ENCODE measurements around the gene CCDC178. TPM values are rescaled to one million over a fixed set of nuclear protein-coding genes. Genes with fewer than 3 reads are reported as not detected.

CCDC178 gene
- total and polyA plus RNA-seq, 2 experiments from 2014 or later = not detected

DNA sequence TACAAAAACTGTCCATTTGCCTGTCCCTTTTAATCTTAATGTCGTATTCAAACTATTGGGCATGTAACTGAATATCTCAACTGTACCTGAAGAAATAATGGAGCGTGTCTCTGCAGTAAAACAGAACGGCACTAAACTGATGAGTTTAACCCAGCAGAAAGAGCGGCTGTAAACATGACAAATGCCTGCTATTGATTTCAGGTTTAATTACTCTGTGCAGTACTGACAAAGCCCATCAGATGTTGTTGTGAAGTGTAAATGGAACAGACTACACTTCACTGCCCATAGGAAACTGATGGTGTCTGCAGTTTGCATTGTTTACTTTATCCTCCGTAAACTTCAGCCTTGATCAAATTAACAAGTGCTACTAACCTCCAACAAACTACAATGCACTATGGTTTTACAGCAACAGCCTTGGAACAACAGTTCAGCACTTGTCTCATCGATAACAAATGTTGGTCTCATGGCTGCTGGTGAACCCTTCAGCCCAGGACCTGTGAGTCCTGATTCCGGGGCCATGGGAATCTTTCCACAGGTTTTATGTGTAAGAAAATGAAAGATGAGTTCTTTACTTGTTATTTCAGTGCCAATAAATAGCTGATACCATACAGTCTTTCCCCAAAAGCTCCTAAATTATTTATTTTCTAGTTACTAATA lies 316.5 kb downstream of the CCDC178 start:
- in situ Hi-C loops (cut with MboI) = no loop called here
- Histone ChIP-seq H3F3A (ENCODE audit: insufficient read depth) (no peaks in the 10 kb centered on the region), H3K36me3 (ENCODE audit: low read depth) (no peaks in the 10 kb centered on the region), H2AFZ (no peak overlapping the region), H3K27me3 (replicated peaks; ENCODE audit: insufficient read depth) (no peaks in the 10 kb centered on the region), H3K4me2 (ENCODE audit: unreplicated experiment) (no peak overlapping the region), H3K9ac (no peak overlapping the region), H3K4me1 (ENCODE audit: insufficient read depth) (no peaks in the 10 kb centered on the region), H3K9me2 (ENCODE audit: insufficient read depth) (no peaks in the 10 kb centered on the region), H3K9me3 (ENCODE audit: low read depth) (no peaks in the 10 kb centered on the region), H3K27ac (no peak overlapping the region), H4K20me1 (ENCODE audit: insufficient read depth) (no peaks in the 10 kb centered on the region), H3K4me3 (no peak overlapping the region), H3K79me2 (ENCODE audit: insufficient read depth) (no peaks in the 10 kb centered on the region)
- TF ChIP-seq EZH2 (IDR thresholded peaks at IDR 0.05; ENCODE audit: insufficient read depth, poor library complexity, severe bottlenecking) = no peak
- TF ChIP-seq EZH2phosphoT487 (IDR thresholded peaks at IDR 0.05; ENCODE audit: insufficient read depth, low read depth) = no peak
- 7 to 13% methylated on average over 7 of the region's 7 CpGs for WGBS, 2 experiments (ENCODE audit: low coverage in 1 of 2, low lambda C conversion rate in 2 of 2, missing lambda C conversion rate in 2 of 2)
- DNase-seq = no peak

GRCh38 chr18:33116376-33116775 lies 324.1 kb downstream of the CCDC178 start:
- WGBS, 2 experiments (ENCODE audit: low coverage in 1 of 2, low lambda C conversion rate in 2 of 2, missing lambda C conversion rate in 2 of 2) = 3 to 11% methylated on average over 3 of the region's 3 CpGs
- no peak overlapping the region for H3K9ac ChIP-seq
- no peaks in the 10 kb centered on the region for H3K4me1 ChIP-seq (ENCODE audit: insufficient read depth)
- no peak overlapping the region for H3K4me3 ChIP-seq
- H3K27ac ChIP-seq = no peak overlapping the region
- no peaks in the 10 kb centered on the region for H3K79me2 ChIP-seq (ENCODE audit: insufficient read depth)
- H3K4me2 ChIP-seq (ENCODE audit: unreplicated experiment) = no peak overlapping the region
- in situ Hi-C loops (cut with MboI) = no loop called here
- no peaks in the 10 kb centered on the region for H3K9me2 ChIP-seq (ENCODE audit: insufficient read depth)
- no peak for DNase-seq
- H3F3A ChIP-seq (ENCODE audit: insufficient read depth) = no peaks in the 10 kb centered on the region
- no peaks in the 10 kb centered on the region for H3K36me3 ChIP-seq (ENCODE audit: low read depth)
- no peak overlapping the region for H2AFZ ChIP-seq
- TF ChIP-seq EZH2phosphoT487 (IDR thresholded peaks at IDR 0.05; ENCODE audit: insufficient read depth, low read depth) (no peak), EZH2 (IDR thresholded peaks at IDR 0.05; ENCODE audit: insufficient read depth, poor library complexity, severe bottlenecking) (no peak)
- H4K20me1 ChIP-seq (ENCODE audit: insufficient read depth) = no peaks in the 10 kb centered on the region
- H3K27me3 ChIP-seq (replicated peaks; ENCODE audit: insufficient read depth) = no peaks in the 10 kb centered on the region
- H3K9me3 ChIP-seq (ENCODE audit: low read depth) = no peaks in the 10 kb centered on the region

GRCh38 chr18:33115917-33116316 lies 324.6 kb downstream of the CCDC178 start:
- TF ChIP-seq EZH2phosphoT487 (IDR thresholded peaks at IDR 0.05; ENCODE audit: insufficient read depth, low read depth) = no peak
- TF ChIP-seq EZH2 (IDR thresholded peaks at IDR 0.05; ENCODE audit: insufficient read depth, poor library complexity, severe bottlenecking) = no peak
- in situ Hi-C loops (cut with MboI) = no loop called here
- H3K36me3 ChIP-seq (ENCODE audit: low read depth) = no peaks in the 10 kb centered on the region
- no peak overlapping the region for H3K27ac ChIP-seq
- H3K9ac ChIP-seq = no peak overlapping the region
- no peaks in the 10 kb centered on the region for H3F3A ChIP-seq (ENCODE audit: insufficient read depth)
- no peaks in the 10 kb centered on the region for H3K27me3 ChIP-seq (replicated peaks; ENCODE audit: insufficient read depth)
- H3K4me3 ChIP-seq = no peak overlapping the region
- no peaks in the 10 kb centered on the region for H3K9me3 ChIP-seq (ENCODE audit: low read depth)
- no peaks in the 10 kb centered on the region for H3K9me2 ChIP-seq (ENCODE audit: insufficient read depth)
- H3K4me2 ChIP-seq (ENCODE audit: unreplicated experiment) = no peak overlapping the region
- DNase-seq = no peak
- no peak overlapping the region for H2AFZ ChIP-seq
- WGBS, 2 experiments (ENCODE audit: low coverage in 1 of 2, low lambda C conversion rate in 2 of 2, missing lambda C conversion rate in 2 of 2) = 24 to 48% methylated on average over 1 of the region's 1 CpG
- no peaks in the 10 kb centered on the region for H4K20me1 ChIP-seq (ENCODE audit: insufficient read depth)
- no peaks in the 10 kb centered on the region for H3K79me2 ChIP-seq (ENCODE audit: insufficient read depth)
- H3K4me1 ChIP-seq (ENCODE audit: insufficient read depth) = no peaks in the 10 kb centered on the region

DNA sequence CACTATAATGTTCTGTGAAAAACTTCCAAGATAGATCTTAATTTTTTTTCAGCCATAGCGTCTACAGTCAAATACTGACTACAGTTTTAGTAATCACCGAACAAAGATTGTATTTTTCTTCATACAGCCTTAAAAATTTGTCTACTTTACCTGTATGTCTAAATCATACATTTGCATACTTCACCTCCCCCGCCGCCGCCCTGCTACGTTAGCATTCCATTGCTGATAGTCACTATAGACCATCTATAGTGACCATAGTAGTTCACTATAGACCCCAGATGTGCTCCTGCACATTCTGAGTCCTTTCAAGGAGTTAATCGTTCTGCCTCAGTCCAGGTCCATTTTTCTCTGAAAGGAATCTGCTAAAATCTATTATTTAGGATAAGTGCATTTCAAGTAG lies 325.0 kb downstream of the CCDC178 start:
- Histone ChIP-seq H3K4me3 (no peak overlapping the region), H3K27ac (no peak overlapping the region), H3K9ac (no peak overlapping the region), H3K9me2 (ENCODE audit: insufficient read depth) (no peaks in the 10 kb centered on the region), H3K4me1 (ENCODE audit: insufficient read depth) (no peaks in the 10 kb centered on the region), H4K20me1 (ENCODE audit: insufficient read depth) (no peaks in the 10 kb centered on the region), H3K9me3 (ENCODE audit: low read depth) (no peaks in the 10 kb centered on the region), H3K27me3 (replicated peaks; ENCODE audit: insufficient read depth) (no peaks in the 10 kb centered on the region), H3K79me2 (ENCODE audit: insufficient read depth) (no peaks in the 10 kb centered on the region), H3F3A (ENCODE audit: insufficient read depth) (no peaks in the 10 kb centered on the region), H3K4me2 (ENCODE audit: unreplicated experiment) (no peak overlapping the region), H2AFZ (no peak overlapping the region), H3K36me3 (ENCODE audit: low read depth) (no peaks in the 10 kb centered on the region)
- 21 to 25% methylated on average over 7 of the region's 7 CpGs for WGBS, 2 experiments (ENCODE audit: low coverage in 1 of 2, low lambda C conversion rate in 2 of 2, missing lambda C conversion rate in 2 of 2)
- TF ChIP-seq EZH2phosphoT487 (IDR thresholded peaks at IDR 0.05; ENCODE audit: insufficient read depth, low read depth) (no peak), EZH2 (IDR thresholded peaks at IDR 0.05; ENCODE audit: insufficient read depth, poor library complexity, severe bottlenecking) (no peak)
- no peak for DNase-seq
- in situ Hi-C loops (cut with MboI) = no loop called here
